Suppressor macrophage treated with lipopolysaccharide for 1 hour (primary cell): Measurements from ENCODE around the gene CEP120.
"Not testable (repeated sequence)": the region's sequence is repeated elsewhere in the genome, so short reads cannot be mapped to it uniquely, and the experiment has no call there.

ENCODE experiments used
- DNase-seq, 3 donors: peaks; one replicate each; pipeline ENCODE4 v3.0.0-alpha.2; 2020 to 2022

Gene CEP120

GRCh38 chr5:123371575-123372179, 51.5 kb downstream of the CEP120 start:
- peak; percentile 39 to 64 (median 48) for DNase-seq

DNA sequence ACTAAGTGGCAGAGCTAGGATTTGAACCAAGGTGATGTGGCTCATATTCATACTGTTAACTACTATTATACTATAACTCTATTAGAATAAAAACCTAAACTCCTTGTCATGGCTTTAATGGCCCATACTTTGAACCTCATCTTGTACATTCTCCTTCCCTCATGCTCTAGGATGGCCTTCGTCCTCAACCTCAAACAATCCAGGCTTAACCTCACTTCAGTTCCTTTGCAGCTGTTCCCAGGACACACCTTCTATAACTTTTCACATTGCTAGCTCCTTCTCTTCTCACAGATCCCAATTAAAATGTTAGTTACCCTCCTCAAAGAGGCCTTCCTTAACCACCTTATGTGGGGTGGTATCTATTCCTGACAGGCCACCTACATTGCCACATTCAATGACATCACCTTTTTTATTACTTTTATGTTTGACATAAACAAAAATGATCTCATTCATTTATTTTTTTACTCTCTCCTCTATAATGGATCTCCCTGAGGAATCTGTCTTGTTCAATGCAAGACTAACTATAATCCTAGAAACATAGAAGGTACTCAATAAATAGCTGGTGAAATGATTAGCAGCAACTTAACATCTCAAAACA, 53.7 kb downstream of the CEP120 start:
- no peak for DNase-seq

DNA sequence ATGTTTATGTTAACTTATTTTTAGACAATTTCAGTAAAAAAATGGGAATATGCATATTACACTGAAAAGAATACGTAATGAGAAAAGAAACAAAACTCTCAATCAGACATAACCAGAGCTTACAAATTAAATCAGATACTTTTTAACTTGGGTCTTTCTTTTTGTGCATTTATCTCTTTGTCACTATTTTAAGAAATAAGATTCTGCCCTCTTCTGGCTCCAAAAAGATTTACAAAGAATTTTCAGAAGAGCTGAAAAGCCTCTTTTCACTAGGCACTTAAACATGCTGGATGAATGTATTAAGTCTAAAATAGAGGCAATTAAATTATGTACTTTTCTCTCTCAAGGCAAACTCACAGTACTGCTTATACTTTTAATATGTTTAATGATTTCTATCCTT, 55.5 kb downstream of the CEP120 start:
- peak in 2 of 3 donors; percentile 23 to 31 for DNase-seq

DNA sequence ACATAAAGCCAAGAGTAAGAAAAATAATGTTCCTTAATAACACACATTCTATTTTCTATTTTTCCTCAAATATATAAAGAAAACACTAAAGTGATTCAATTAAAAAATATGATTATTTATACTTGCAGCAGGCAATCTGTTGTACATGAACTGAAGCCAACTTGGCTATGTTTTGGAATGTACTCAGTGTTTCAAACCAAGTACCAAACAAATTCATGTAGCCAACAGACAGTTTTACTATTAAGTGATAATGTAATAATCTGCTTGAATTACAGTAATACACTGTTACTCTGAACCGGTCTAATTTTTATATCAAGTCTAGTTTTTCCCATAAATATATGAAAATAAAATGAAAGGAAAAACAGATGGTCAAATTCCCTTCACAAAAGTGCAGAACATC, 58.0 kb downstream of the CEP120 start:
- DNase-seq = no peak

GRCh38 chr5:123364441-123365155, 58.6 kb downstream of the CEP120 start:
- no peak for DNase-seq

DNA sequence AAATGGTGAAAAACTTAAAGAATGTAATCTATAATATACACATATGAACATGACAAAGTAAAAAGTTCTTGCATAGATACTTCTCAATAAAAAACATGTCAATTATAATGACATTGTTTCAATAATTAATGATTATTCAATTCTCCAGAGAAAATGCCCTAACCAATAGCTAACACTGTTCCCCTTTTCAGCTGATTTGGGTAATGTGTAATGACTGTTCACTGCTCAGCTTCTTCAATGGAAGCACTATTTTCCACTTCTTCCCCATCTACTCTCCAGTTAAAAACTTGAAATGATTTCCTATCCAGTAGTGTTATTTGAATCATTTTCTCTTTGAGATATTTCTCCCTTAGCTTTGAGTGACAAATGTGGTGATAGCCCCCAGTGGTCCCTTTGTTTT, 62.3 kb downstream of the CEP120 start:
- no peak for DNase-seq

DNA sequence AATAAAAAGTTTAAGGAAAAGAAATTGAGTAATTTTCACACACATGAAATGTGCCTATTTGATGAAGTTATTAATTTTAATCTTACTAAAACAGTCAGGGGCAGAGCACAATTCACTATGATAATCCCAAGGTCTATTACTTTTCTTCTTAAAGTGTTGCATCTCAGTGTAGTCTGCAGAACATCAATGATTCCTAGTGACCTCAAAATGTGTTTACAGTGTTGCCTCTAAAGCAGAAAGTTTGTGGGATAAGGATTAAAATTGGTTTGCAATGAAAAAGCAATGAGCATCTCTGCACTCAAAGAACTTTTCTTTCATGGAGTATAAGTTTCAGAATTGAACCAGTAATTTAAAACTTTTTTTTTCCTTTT, 63.0 kb downstream of the CEP120 start:
- DNase-seq = no peak

DNA sequence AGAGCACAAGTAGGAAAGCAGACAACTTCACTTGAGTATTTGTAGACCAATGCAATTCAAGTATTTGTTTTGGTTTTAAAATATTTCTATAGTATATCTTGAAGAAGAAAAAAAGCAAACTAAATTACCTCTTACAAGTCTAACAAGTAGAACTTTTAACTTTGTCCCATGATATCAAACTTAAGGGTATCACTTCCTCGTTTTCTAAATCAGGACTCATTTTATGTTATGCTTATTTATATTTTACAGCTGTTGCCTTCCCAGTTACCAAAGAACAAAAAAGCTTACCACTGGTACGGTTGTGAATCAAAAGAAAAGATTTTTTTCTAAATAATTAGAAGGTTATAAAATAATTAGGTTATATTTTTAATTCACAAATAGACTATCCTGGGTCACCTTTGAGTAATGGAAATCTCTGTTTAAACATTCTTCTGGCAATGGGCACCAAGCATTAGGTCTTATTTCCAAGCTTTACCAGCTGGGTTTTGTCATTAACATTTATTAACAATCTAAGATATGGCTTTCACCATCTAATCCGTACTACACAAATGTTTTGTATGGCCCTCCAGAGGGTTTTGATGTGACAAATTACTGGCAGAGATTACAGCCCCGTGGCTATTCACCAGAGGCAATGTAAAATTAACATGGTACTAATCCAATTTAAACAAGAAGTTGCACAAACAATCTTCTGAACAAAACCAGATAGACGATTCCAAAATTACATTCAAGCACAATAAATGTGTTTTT, 63.6 kb downstream of the CEP120 start:
- no peak for DNase-seq

- DNase-seq = no peak
These were observed 64.5 kb downstream of the CEP120 start for GRCh38 chr5:123358751-123359150.

DNA sequence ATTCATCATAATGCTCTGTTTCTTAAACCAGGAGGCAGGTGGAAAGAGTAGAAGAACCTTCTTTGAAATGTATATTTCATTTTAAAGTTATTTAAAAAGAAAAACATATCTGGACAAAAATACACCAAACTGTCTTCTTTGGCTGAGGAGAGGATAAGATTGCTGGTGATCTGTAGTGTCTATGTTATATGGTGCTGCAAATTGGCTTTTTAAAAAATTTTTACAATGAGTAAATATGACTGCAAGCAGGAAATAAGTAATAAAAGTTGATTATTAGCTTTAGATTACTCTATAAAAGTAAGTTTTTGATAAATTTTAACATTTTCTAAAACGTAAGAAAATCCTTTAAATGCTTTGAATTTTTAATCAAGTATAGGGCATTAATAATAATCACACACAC, 64.9 kb downstream of the CEP120 start:
- no peak for DNase-seq

DNA sequence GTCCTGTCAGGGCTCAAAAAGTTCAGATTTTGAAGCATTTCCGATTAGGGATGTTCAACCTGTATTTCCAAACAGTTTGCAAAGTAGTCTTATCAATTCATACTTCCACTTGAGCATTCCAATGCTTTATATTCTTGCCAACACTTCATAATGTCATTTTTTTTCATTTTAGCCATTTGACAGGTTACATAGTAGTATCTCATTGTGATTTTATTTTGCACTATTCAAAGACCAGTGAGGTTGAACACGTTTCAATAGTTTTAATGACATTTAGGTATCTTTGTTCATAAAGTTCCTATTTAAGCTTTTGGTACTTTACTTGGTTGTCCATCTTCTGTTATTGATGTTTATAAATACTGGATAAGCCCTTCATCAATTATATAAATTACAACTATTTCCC, 71.4 kb downstream of the CEP120 start:
- no peak for DNase-seq

GRCh38 chr5:123351240-123351639, 72.0 kb downstream of the CEP120 start:
- no peak for DNase-seq

GRCh38 chr5:123350742-123351141, 72.5 kb downstream of the CEP120 start:
- no peak for DNase-seq

DNA sequence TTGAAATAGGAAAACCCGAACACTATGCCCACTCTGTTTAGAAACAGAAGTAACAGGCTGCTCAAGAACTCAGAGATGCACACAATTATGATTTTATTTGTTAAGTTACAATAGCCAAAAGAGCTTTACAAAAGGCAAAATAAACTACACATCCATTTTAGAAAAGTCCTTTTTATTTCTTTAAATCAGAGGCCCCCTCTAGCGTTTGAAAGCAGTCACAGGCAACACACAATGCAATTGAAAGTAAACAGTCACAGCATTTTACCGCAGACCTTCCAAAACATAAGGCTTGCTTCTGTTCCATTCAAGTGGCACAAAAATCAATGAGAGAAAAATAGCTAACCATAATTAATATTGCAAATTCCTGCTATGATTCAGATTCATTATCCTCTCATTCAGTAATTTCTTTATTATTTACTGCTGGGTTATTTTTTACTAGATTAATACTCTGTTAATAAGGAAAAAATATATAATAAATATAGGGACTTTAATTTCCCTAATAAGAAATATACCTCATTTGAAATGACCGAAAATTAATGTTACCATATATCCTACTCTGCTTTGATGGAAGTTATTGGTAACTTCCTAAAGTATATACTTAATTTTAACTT, 78.3 kb downstream of the CEP120 start:
- peak; percentile 9 to 34 (median 10) for DNase-seq

- no peak for DNase-seq
These were observed 82.3 kb downstream of the CEP120 start for GRCh38 chr5:123340928-123341327.

DNA sequence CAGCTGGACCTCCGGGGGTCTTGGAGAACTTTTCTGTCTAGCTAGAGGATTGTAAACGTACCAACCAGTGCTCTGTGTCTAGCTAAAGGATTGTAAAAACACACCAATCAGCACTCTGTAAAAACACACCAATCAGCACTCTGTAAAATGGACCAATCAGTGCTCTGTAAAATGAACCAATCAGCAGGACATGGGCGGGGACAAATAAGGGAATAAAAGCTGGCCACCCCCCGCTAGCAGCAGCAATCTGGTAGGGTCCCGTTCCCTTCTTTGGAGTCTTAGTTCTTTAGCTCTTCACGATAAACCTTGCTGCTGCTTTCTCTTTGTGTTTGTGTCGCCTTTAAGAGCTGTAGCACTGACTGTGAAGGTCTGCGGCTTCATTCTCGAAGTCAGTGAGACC, 114.8 kb downstream of the CEP120 start:
- not testable (repeated sequence) for DNase-seq

- DNase-seq = no peak
These were observed 117.5 kb downstream of the CEP120 start for GRCh38 chr5:123305751-123306150.

DNA sequence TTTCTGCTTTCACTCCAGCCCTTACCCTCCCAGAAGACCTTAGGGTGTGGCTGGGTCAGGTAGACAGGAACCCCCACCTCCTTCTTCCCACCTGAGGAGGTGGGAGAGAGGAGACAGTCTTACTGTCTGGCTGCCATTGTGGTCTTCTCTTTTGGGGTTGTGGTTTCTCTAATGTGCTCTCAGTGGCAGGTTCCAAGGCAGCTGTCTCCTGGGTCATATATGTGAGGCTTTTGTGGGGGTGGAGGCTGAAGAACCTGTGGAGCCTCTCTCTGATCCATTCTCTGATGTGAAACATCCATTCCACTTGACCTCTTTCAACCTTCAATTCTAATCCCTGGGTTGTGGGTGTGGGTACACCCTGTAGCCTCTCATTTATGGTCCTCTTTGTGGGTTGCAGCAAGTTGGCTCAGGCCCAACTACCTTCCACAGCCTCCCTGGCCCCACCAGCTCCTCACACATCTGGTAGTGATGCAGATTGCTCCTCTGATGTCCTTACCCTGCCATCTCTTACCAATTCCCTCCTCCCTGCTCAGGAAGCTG, 118.4 kb downstream of the CEP120 start:
- DNase-seq = no peak

- no peak for DNase-seq
These were observed 119.4 kb downstream of the CEP120 start for GRCh38 chr5:123303802-123304201.

DNA sequence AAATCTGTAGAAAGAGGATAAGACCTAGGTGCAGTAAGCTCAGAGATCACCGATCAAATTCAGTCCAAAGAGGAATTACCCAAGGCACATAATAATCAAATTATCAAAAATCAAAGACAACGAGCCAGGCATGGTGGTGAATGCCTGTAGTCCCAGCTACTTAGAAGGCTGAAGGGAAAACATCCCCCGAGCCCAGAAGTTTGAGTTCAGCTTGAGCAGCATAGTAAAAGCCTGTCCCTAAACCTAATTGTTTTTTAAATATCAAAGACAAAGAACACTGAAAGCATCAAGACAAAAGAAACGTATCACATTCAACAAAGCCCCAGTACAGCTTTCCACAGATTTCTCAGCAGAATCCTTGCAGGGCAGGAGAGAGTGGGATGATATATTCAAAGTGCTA, 122.9 kb downstream of the CEP120 start:
- DNase-seq = no peak

GRCh38 chr5:123299136-123299535, 124.1 kb downstream of the CEP120 start:
- no peak for DNase-seq

DNA sequence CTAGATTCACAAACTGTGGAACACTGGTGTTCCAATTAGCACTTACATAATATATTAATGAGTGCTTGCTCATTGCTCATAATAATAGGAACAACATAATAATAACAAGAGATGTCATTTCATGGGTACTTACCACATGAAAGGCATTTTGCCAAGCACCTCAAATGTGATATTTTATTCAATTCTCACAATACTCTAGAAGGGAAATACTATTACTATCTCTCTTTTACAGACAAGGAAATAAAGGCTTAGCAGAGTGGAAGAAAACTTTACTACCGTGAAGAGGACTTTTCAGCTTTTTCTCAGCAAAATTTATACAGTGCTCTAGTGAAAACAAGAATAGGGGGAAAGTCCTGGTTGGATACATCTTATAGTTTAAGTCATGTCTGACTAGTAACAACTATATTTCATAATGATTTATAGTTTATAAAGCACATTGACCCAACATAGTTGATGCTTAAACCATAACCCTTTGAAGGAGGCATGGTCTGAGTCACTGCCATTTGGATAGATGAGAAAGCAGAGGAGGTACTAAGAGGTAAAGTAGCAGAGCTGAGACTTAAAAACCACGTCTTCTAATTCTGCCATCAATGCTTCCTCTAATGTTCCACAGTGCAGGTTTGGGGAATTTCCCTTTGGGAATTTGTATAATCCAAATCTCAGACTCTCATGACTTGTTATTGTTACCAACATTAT, 124.7 kb downstream of the CEP120 start:
- no peak for DNase-seq
